SU-DHL-6 (cell line): Measurements from ENCODE around the gene SH3RF3.

ENCODE experiments used
- H2AFZ ChIP-seq: fragments of 200-600 bp; sonication (generic); 2 replicates; pipeline ENCODE4 v1.6.1; 2014; ENCODE audit warnings: low read depth, mild to moderate bottlenecking, moderate library complexity, mixed read lengths, antibody characterized with exemption, low read length; ENCODE audit not compliant: severe bottlenecking
- H3F3A ChIP-seq: fragments of 200-600 bp; shearing (Covaris generic); 2 replicates; pipeline ENCODE4 v1.6.0; 2016; ENCODE audit warnings: antibody characterized with exemption, mild to moderate bottlenecking; ENCODE audit not compliant: insufficient read depth
- H3K27ac ChIP-seq: fragments of 200-600 bp; sonication (generic); 2 replicates; pipeline ENCODE4 v1.5.1; 2016; ENCODE audit warnings: low read depth, mild to moderate bottlenecking, low read length, moderate library complexity, mixed read lengths
- H3K27me3 ChIP-seq: fragments of 200-600 bp; sonication (generic), shearing (Covaris generic); 2 replicates; pipeline ENCODE4 v1.6.0; 2014; ENCODE audit warnings: mild to moderate bottlenecking, low read length
- H3K36me3 ChIP-seq: fragments of 200-600 bp; sonication (generic); 2 replicates; pipeline ENCODE4 v1.6.1; 2014; ENCODE audit warnings: mild to moderate bottlenecking, low read length, mixed read lengths
- H3K4me2 ChIP-seq: fragments of 300-600, 200-600 bp; shearing (Covaris generic), sonication (generic); 2 replicates; pipeline ENCODE4 v1.6.0; 2014; ENCODE audit warnings: low read length, low read depth, mild to moderate bottlenecking; ENCODE audit not compliant: poor library complexity, severe bottlenecking
- H3K4me3 ChIP-seq: fragments of 200-600 bp; sonication (generic); 2 replicates; pipeline ENCODE4 v1.5.1; 2014; ENCODE audit warnings: antibody characterized with exemption, low read length, mild to moderate bottlenecking, mixed read lengths; ENCODE audit not compliant: insufficient read depth, poor library complexity, severe bottlenecking
- H3K79me2 ChIP-seq: fragments of 200-600 bp; sonication (generic); 2 replicates; pipeline ENCODE4 v1.6.1; 2014; ENCODE audit warnings: mild to moderate bottlenecking, low read length, moderate library complexity; ENCODE audit not compliant: insufficient read depth
- H3K9ac ChIP-seq: fragments of 200-600 bp; sonication (generic); 2 replicates; pipeline ENCODE4 v1.7.0; 2014; ENCODE audit warnings: mild to moderate bottlenecking, low read length
- H3K9me2 ChIP-seq: fragments of 200-600 bp; sonication (generic); replicated peaks from 2 replicates; pipeline ENCODE4 v1.6.1; 2014; ENCODE audit warnings: low read length; ENCODE audit not compliant: insufficient read depth
- H3K9me3 ChIP-seq: fragments of 200-600 bp; sonication (generic); 2 replicates; pipeline ENCODE4 v1.6.1; 2014; ENCODE audit warnings: low read length, mixed read lengths; ENCODE audit not compliant: insufficient read depth
- H4K20me1 ChIP-seq: fragments of 200-600 bp; sonication (generic); 2 replicates; pipeline ENCODE4 v1.6.1; 2014; ENCODE audit warnings: low read depth, mild to moderate bottlenecking, antibody characterized with exemption, low read length, moderate library complexity, mixed read lengths
- CTCF ChIP-seq: fragments of 200-600 bp; sonication (generic); IDR thresholded peaks from one replicate; pipeline ENCODE4 v1.5.1; 2017; ENCODE audit warnings: antibody characterized with exemption, mild to moderate bottlenecking, low read length, moderate library complexity; ENCODE audit not compliant: insufficient read depth, poor library complexity, severe bottlenecking
- EZH2phosphoT487 ChIP-seq: fragments of 200-600 bp; sonication (generic), shearing (Covaris generic); conservative IDR thresholded peaks from 2 replicates; pipeline ENCODE4 v1.6.1; 2018; ENCODE audit warnings: mild to moderate bottlenecking, antibody characterized with exemption, low read length, moderate library complexity, mixed read lengths

SH3RF3 gene

GRCh38 chr2:109196081-109196875, 67.3 kb downstream of the SH3RF3 start:
- no peak overlapping the region for H3K4me2 ChIP-seq
- H3K4me3 ChIP-seq, result no peak overlapping the region

GRCh38 chr2:109197491-109198418, 68.8 kb downstream of the SH3RF3 start:
- H3K27me3 ChIP-seq, result no peaks in the 10 kb centered on the region
- no peak for TF ChIP-seq CTCF
- TF ChIP-seq EZH2phosphoT487, result no peak
- H3F3A ChIP-seq, result no peaks in the 10 kb centered on the region
- no peaks in the 10 kb centered on the region for H3K79me2 ChIP-seq
- H2AFZ ChIP-seq, result no peak overlapping the region
- no peaks in the 10 kb centered on the region for H3K9me2 ChIP-seq
- no peak overlapping the region for H3K9ac ChIP-seq
- no peaks in the 10 kb centered on the region for H3K36me3 ChIP-seq
- no peak overlapping the region for H3K4me2 ChIP-seq
- H3K9me3 ChIP-seq, result no peaks in the 10 kb centered on the region
- no peaks in the 10 kb centered on the region for H4K20me1 ChIP-seq
- no peak overlapping the region for H3K27ac ChIP-seq
- no peak overlapping the region for H3K4me3 ChIP-seq

More at GRCh38 chr2:109196081-109196875, 67.3 kb downstream of the SH3RF3 start:
- Histone ChIP-seq H4K20me1 (no peaks in the 10 kb centered on the region), H3K27ac (no peak overlapping the region), H3K9me3 (no peaks in the 10 kb centered on the region), H3K79me2 (no peaks in the 10 kb centered on the region), H2AFZ (no peak overlapping the region), H3K36me3 (no peaks in the 10 kb centered on the region), H3K27me3 (no peaks in the 10 kb centered on the region), H3K9ac (no peak overlapping the region), H3F3A (no peaks in the 10 kb centered on the region), H3K9me2 (no peaks in the 10 kb centered on the region)
- TF ChIP-seq CTCF, result no peak
- no peak for TF ChIP-seq EZH2phosphoT487

- Histone ChIP-seq H4K20me1 (no peaks in the 10 kb centered on the region), H3K4me2 (no peak overlapping the region)
- no peak for TF ChIP-seq EZH2phosphoT487
- no peak for TF ChIP-seq CTCF
Observed at GRCh38 chr2:109199790-109200189, 70.8 kb downstream of the SH3RF3 start.

More at GRCh38 chr2:109199790-109200189, 70.8 kb downstream of the SH3RF3 start:
- H3F3A ChIP-seq, result no peaks in the 10 kb centered on the region
- H3K9me2 ChIP-seq, result no peaks in the 10 kb centered on the region
- H3K9me3 ChIP-seq, result no peaks in the 10 kb centered on the region
- H3K27ac ChIP-seq, result no peak overlapping the region
- no peaks in the 10 kb centered on the region for H3K27me3 ChIP-seq
- H3K4me3 ChIP-seq, result no peak overlapping the region
- H3K9ac ChIP-seq, result no peak overlapping the region
- H3K36me3 ChIP-seq, result no peaks in the 10 kb centered on the region
- no peak overlapping the region for H2AFZ ChIP-seq
- no peaks in the 10 kb centered on the region for H3K79me2 ChIP-seq
